Mononuclear cell (primary cell): Measurements from ENCODE around the gene KCNJ10. TPM values are rescaled to one million over a fixed set of nuclear protein-coding genes. Genes with fewer than 3 reads are reported as not detected.

Experiments
- H3K27me3 ChIP-seq: 2 replicates; pipeline ENCODE4 v1.6.0; 2011; ENCODE audit warnings: low read length, control low read depth; ENCODE audit not compliant: insufficient read depth
- H3K4me1 ChIP-seq: 2 replicates; pipeline ENCODE4 v1.5.1; 2011; ENCODE audit warnings: mild to moderate bottlenecking, low read length, control low read depth; ENCODE audit not compliant: insufficient read depth
- H3K4me3 ChIP-seq: 2 replicates; pipeline ENCODE4 v1.5.1; 2011; ENCODE audit warnings: mild to moderate bottlenecking, low read length, moderate library complexity
- H3K9me3 ChIP-seq: 2 replicates; pipeline ENCODE4 v1.5.1; 2011; ENCODE audit warnings: low read depth, mild to moderate bottlenecking, control low read depth, low read length
- total RNA-seq: library from RNA; depleted of rRNA; stranded (reverse); fragments of >200 nt; gene quantifications from one replicate; pipeline ENCODE4 v1.2.3, GENCODE V29; 2012

Gene KCNJ10
- total RNA-seq, 1 donor = not detected

DNA sequence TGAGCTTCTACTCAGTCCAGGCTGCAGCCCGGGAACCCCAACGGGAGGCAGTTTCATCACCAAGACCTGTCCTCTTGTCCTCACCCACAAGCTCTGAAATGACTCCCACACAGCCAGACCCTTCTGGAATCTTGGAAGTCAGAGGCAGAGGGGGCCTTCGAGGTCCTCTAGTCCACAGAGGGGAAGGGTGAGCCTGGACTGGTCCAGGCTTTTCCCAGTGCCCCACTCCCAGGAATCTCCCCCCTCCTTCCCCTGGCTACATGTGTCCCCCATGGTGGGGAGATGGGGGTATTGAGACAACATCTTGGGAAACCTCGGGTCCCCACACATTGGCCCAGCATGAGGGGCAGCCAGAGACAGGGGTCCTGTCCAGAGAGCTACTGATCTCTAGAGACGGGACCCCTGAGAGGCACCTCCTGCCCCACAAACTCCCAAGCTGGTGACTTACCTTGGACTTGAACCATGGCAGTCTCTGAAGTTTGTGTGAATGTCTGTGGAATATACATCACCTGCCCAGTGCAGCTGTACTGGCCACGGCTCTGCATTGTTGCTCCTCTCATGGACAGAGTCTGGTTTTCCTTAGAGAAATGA lies 96.5 kb downstream of the KCNJ10 start:
- Histone ChIP-seq H3K4me1 (no peaks in the 10 kb centered on the region), H3K4me3 (no peak overlapping the region), H3K27me3 (peaks cover 7% of the 10 kb centered on the region), H3K9me3 (no peaks in the 10 kb centered on the region)

- no peaks in the 10 kb centered on the region for H3K4me1 ChIP-seq
- H3K9me3 ChIP-seq = no peaks in the 10 kb centered on the region
- H3K27me3 ChIP-seq = peaks cover 10% of the 10 kb centered on the region
- H3K4me3 ChIP-seq = no peak overlapping the region
Measured at GRCh38 chr1:159972443-159973205, 97.3 kb downstream of the KCNJ10 start.

DNA sequence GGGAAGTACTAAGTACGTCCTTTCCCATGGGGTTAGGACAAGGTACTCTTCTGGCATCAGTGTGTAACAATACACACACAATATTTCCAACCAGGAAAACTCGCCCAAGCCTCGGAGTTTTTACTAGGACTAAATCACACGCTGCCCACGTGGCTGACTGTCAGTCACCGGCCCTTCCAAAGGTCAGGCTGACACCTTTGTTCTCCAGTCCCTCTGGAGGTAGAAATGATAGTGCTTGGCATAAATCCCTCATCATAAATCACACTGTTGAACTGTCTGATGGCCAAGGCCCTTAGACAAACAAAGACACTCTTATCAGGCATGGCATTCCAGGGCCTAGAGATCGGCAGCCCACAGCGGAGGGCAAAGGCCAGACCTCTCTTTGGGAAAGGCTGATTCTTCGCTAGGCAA lies 99.0 kb downstream of the KCNJ10 start:
- H3K4me3 ChIP-seq = no peak overlapping the region

GRCh38 chr1:159968901-159969300 lies 101.1 kb downstream of the KCNJ10 start:
- peaks cover 9% of the 10 kb centered on the region for H3K27me3 ChIP-seq
- no peak overlapping the region for H3K4me3 ChIP-seq
- no peaks in the 10 kb centered on the region for H3K4me1 ChIP-seq
- no peaks in the 10 kb centered on the region for H3K9me3 ChIP-seq

More for the DNA sequence above, 99.0 kb downstream of the KCNJ10 start:
- Histone ChIP-seq H3K27me3 (peaks cover 8% of the 10 kb centered on the region), H3K9me3 (no peaks in the 10 kb centered on the region), H3K4me1 (no peaks in the 10 kb centered on the region)

- no peaks in the 10 kb centered on the region for H3K4me1 ChIP-seq
- H3K4me3 ChIP-seq = no peak overlapping the region
- H3K27me3 ChIP-seq = peaks cover 9% of the 10 kb centered on the region
- H3K9me3 ChIP-seq = no peaks in the 10 kb centered on the region
Measured at GRCh38 chr1:159965263-159965662, 104.7 kb downstream of the KCNJ10 start.

- Histone ChIP-seq H3K4me1 (no peaks in the 10 kb centered on the region), H3K4me3 (no peak overlapping the region)
Measured at GRCh38 chr1:159964144-159964543, 105.8 kb downstream of the KCNJ10 start.

DNA sequence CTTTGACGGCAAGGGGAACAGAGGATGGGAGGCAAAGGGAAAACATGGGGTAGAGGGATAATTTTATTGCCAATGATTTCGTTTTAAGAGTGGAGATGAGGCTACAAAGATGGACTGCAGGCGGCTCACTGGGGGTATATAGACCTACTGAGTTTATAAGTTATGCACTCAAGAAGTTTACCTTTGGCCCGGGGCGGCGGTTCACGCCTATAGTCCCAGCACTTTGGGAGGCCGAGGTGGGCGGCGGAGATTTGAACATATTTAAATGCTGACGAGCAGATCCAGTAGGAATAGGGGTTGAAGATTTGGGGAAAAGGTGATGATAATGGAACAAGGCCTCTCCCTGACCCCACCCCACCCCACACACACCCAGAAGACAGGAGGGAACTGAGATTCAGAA lies 107.8 kb downstream of the KCNJ10 start:
- no peaks in the 10 kb centered on the region for H3K9me3 ChIP-seq
- no peaks in the 10 kb centered on the region for H3K4me1 ChIP-seq
- no peak overlapping the region for H3K4me3 ChIP-seq
- H3K27me3 ChIP-seq = peaks cover 4% of the 10 kb centered on the region

More at GRCh38 chr1:159964144-159964543, 105.8 kb downstream of the KCNJ10 start:
- Histone ChIP-seq H3K27me3 (peaks cover 9% of the 10 kb centered on the region), H3K9me3 (no peaks in the 10 kb centered on the region)

GRCh38 chr1:159961636-159962035 lies 108.3 kb downstream of the KCNJ10 start:
- no peaks in the 10 kb centered on the region for H3K4me1 ChIP-seq
- H3K27me3 ChIP-seq = peaks cover 4% of the 10 kb centered on the region
- no peak overlapping the region for H3K4me3 ChIP-seq

DNA sequence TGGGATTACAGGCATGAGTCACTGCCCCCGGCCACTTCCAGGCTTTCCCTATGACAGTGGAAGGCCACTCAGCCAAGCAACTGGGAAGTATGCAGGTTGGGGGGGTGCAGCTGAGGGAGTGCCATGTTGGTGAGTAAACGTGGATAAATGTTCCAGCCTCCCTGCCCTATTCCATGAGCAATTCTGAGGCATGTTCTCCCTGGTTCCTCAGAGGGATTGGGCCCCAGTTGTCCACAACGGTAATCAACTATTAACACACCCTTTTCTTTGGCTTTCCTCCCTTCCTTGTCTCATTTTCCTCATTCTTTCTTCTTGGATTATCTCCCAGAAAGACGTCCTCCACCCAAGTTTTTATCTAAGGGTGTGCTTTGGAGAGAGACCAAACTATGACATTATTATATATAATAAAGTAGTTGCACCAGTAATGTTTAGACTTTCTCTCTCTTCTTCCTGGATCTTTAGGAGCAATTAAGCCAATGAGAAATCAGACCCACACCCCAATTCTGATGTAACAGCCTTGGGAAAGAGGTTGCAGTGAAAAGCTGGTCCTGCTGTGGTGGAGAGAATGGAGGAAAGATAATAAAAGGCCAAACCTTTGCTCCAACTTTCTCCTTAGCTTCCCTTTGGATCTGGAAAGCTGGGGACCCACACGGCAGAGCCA lies 109.1 kb downstream of the KCNJ10 start:
- no peaks in the 10 kb centered on the region for H3K9me3 ChIP-seq
- H3K4me1 ChIP-seq = no peaks in the 10 kb centered on the region
- no peak overlapping the region for H3K4me3 ChIP-seq
- peaks cover 4% of the 10 kb centered on the region for H3K27me3 ChIP-seq

More at GRCh38 chr1:159961636-159962035, 108.3 kb downstream of the KCNJ10 start:
- H3K9me3 ChIP-seq = no peaks in the 10 kb centered on the region

DNA sequence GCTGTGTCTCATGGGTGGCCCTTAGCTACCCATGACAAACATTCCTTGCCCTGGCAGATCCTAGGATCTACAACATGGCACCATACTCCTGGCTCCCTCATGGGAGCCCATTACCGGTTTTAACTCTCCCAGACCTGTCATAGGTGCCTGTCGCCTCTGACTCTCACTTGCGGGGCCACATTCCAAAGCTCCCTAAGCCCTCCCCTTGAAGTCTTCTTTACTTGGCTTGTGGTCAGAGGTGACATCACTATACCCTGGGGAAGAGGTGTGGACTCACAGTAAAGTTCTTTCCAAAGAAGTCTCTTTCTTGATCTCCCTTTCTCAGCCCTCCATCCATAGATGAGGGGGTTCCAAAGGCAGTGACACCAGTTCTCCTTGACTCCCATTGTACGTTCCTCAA lies 110.5 kb downstream of the KCNJ10 start:
- no peaks in the 10 kb centered on the region for H3K9me3 ChIP-seq
- no peak overlapping the region for H3K4me3 ChIP-seq
- no peaks in the 10 kb centered on the region for H3K4me1 ChIP-seq
- H3K27me3 ChIP-seq = peaks cover 4% of the 10 kb centered on the region

DNA sequence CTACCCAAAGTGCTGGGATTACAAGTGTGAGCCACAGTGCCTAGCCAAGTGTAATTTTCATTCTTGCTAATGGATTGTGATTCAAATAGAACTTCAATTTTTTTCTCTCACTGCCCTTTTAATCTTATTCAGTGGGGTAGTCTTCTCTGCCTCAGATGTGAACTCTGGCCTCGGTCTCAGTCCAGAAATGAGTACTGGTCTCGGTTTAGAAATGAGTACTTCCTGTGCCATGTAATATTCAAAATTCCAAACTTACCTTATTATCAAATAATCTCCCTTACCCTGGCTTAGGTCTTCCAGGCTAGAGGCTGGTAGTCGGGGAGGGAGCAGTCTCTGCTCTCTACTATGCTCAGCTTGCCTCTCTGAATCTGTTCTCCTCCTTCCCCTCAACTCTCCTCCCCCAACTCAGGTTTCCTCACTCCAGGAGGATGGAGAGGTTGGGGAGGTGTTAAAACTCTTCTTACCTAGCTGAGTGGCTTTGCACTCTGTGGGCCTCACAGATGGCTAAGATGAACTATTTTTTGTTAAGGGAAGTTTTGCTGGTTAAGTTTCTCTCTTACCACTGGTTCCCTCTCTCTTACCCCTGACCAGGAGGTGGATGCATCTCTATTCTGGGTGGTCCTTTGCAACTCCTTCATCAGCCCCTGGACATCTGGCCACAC lies 111.1 kb downstream of the KCNJ10 start:
- H3K27me3 ChIP-seq = no peaks in the 10 kb centered on the region
- no peak overlapping the region for H3K4me3 ChIP-seq
- peaks cover 2% of the 10 kb centered on the region for H3K4me1 ChIP-seq
- no peaks in the 10 kb centered on the region for H3K9me3 ChIP-seq

DNA sequence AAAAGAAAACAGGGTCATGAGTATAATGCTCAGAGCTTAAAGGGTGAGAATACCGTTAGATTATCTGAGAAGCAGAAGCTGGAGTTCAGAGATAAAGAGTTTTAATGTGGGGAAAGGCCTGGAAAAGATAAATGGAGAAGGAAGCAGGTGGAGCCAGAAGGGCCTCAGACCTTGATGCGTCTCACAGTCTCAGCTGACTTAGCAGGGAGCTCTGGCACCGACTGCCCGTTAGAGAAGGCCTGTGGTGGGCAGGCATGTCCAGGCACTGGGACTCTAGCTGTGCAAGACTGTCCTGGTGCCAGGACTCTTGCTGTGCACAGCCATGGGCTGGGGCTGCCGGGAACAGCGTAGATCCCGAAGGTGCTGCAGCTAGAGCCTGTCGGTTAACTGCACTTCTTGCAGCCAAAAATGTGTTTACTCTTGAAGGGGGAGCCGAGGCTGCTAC lies 112.1 kb downstream of the KCNJ10 start:
- no peaks in the 10 kb centered on the region for H3K9me3 ChIP-seq
- peaks cover 3% of the 10 kb centered on the region for H3K27me3 ChIP-seq
- peaks cover 4% of the 10 kb centered on the region for H3K4me1 ChIP-seq
- no peak overlapping the region for H3K4me3 ChIP-seq

DNA sequence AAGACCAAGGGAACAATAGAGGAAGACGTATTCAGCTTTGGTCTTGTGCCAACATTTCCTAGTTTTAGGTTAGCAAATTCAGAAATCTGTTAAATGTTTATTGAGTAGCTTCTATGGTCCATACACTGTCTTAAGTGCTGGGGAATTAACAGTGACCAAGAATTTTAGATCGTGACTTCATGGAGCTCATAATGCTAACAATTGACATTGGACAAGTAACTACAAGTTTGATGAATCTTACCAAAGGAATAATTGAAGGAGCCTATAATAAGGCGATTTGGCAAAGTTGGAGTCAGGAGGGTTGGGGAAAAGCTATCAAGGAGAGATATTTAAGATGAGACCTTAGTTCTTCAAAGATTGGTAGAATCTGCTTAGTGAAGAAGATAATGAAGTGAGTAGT lies 114.5 kb downstream of the KCNJ10 start:
- Histone ChIP-seq H3K9me3 (no peaks in the 10 kb centered on the region), H3K4me1 (peaks cover 4% of the 10 kb centered on the region), H3K4me3 (no peak overlapping the region), H3K27me3 (peaks cover 3% of the 10 kb centered on the region)

GRCh38 chr1:159953536-159954515 lies 116.1 kb downstream of the KCNJ10 start, which contains the start of gene SLAMF9:
Gene SLAMF9, minus strand, starts transcription at chr1:159954237. Its CDS starts 100 bp downstream, at chr1:159954137.
- Histone ChIP-seq H3K9me3 (no peaks in the 10 kb centered on the region), H3K27me3 (peaks cover 3% of the 10 kb centered on the region), H3K4me3 (no peak within 1 kb of the TSS), H3K4me1 (peaks cover 4% of the 10 kb centered on the region)
